Osteocyte (in vitro differentiated cells): ENCODE results near the gene ENAM. TPM values are rescaled to one million over a fixed set of nuclear protein-coding genes. Genes with fewer than 3 reads are reported as not detected.

ENCODE experiments used
- DNase-seq: peaks from one replicate; pipeline ENCODE4 v3.0.0; 2021; ENCODE audit warnings: mixed read lengths; ENCODE audit not compliant: unreplicated experiment; ENCODE audit errors: extremely low spot score
- H3K27ac Mint-ChIP-seq: one replicate; pipeline ENCODE4 v1.8.0; 2021; ENCODE audit warnings: mild to moderate bottlenecking, mixed read lengths; ENCODE audit not compliant: unreplicated experiment
- H3K27me3 Mint-ChIP-seq: one replicate; pipeline ENCODE4 v1.8.0; 2021; ENCODE audit warnings: mixed read lengths; ENCODE audit not compliant: unreplicated experiment
- H3K36me3 Mint-ChIP-seq: one replicate; pipeline ENCODE4 v1.8.0; 2021; ENCODE audit warnings: mixed read lengths; ENCODE audit not compliant: unreplicated experiment
- H3K4me1 Mint-ChIP-seq: one replicate; pipeline ENCODE4 v1.8.0; 2021; ENCODE audit warnings: mixed read lengths; ENCODE audit not compliant: unreplicated experiment
- H3K4me3 Mint-ChIP-seq: one replicate; pipeline ENCODE4 v1.8.0; 2021; ENCODE audit warnings: mild to moderate bottlenecking, moderate library complexity, mixed read lengths; ENCODE audit not compliant: unreplicated experiment
- H3K9me3 Mint-ChIP-seq: one replicate; pipeline ENCODE4 v1.8.0; 2021; ENCODE audit warnings: mixed read lengths; ENCODE audit not compliant: unreplicated experiment
- total RNA-seq: library from RNA; stranded (reverse); gene quantifications from 2 replicates; pipeline ENCODE4 v1.2.1, GENCODE V29; 2021
- TF ChIP-seq, protein P1 (sequence below): fragments of 200-600 bp; sonication (generic); IDR thresholded peaks from 2 replicates; pipeline ENCODE4 v1.5.0; 2021; ENCODE audit warnings: antibody characterized with exemption, mild to moderate bottlenecking, moderate library complexity

Gene ENAM
- total RNA-seq, 1 donor from 2014 or later, result not detected

DNA sequence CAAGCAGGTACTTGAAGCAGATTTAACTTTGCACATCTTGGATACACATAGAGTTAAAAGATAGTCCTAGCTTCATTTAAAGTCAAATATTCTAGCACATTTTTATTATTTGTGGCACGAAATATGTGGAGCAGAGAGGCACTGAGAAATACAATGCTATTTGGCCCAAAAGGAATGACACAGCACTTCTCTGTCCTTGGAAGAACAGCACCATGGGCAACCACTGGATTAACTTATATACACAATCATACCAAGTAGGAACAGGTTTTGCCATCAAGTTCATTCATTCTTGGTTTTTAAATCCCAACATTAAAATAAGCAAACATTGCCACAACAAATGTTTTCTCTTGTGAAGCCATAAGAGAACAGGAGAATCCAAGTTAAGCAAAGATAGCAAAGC, 924 bp upstream of the ENAM start:
- TF ChIP-seq, protein P1, sequence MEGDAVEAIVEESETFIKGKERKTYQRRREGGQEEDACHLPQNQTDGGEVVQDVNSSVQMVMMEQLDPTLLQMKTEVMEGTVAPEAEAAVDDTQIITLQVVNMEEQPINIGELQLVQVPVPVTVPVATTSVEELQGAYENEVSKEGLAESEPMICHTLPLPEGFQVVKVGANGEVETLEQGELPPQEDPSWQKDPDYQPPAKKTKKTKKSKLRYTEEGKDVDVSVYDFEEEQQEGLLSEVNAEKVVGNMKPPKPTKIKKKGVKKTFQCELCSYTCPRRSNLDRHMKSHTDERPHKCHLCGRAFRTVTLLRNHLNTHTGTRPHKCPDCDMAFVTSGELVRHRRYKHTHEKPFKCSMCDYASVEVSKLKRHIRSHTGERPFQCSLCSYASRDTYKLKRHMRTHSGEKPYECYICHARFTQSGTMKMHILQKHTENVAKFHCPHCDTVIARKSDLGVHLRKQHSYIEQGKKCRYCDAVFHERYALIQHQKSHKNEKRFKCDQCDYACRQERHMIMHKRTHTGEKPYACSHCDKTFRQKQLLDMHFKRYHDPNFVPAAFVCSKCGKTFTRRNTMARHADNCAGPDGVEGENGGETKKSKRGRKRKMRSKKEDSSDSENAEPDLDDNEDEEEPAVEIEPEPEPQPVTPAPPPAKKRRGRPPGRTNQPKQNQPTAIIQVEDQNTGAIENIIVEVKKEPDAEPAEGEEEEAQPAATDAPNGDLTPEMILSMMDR, result no peak
- Mint-ChIP-seq H3K9me3 (no peaks in the 10 kb centered on the region), H3K4me3 (no peak overlapping the region), H3K27ac (no peak overlapping the region), H3K4me1 (peaks cover 10% of the 10 kb centered on the region), H3K27me3 (no peaks in the 10 kb centered on the region), H3K36me3 (no peaks in the 10 kb centered on the region)
- DNase-seq, result no peak

DNA sequence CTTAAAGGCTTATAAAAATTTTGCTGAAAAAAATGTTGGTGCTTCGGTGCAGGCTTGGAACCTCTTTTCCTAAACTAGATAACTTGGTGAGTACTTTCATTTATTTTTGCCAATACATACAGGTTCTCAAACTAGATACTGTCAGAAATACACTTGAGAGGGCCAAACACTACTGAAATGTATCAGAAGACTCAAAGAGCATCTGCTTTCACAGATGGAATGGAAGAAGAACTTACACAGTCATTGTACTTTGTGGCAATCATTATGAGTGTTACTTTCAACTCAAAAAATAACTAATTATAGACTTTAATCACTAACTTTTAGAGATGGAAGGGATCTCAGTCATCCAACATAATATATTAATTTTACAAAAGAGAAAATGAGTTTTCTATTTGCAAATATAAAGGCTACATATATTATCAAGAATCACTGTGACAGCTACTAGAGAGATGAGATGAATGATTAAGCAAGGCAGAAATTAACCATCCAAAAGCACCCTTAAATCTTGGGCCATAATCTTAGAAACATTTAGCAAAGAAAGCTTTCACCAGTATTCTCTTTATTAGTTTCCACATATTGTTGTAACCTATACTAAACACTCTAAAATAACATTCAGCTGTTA, 1.0 kb downstream of the ENAM start:
- Mint-ChIP-seq H3K36me3 (no peaks in the 10 kb centered on the region), H3K4me1 (peaks cover 10% of the 10 kb centered on the region), H3K27me3 (no peaks in the 10 kb centered on the region), H3K4me3 (no peak overlapping the region), H3K27ac (no peak overlapping the region), H3K9me3 (no peaks in the 10 kb centered on the region)
- no peak for DNase-seq
- TF ChIP-seq, protein P1, result no peak

DNA sequence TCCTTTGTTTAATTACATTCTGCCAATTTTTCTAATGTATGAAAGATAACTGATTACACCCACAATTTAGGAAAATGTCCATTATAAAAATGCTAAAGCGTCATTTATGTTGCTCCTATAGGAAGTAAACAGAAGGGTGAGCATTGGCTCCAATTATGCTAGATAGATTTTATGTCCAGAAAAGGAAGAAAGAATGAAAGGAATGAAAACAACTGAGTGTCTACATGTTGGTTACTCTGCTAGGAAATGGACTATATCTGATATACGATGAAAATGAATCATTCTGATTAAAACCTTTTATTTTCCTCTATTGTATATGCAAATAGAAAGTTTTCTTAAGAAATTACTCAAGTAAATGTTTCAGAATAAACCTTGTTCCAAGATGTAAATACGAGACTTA, 1.6 kb downstream of the ENAM start:
- H3K9me3 Mint-ChIP-seq, result no peaks in the 10 kb centered on the region

GRCh38 chr4:70632028-70632427, 3.5 kb downstream of the ENAM start:
- Mint-ChIP-seq H3K4me1 (peaks cover 10% of the 10 kb centered on the region), H3K27ac (no peak overlapping the region), H3K36me3 (no peaks in the 10 kb centered on the region), H3K9me3 (no peaks in the 10 kb centered on the region), H3K4me3 (no peak overlapping the region), H3K27me3 (no peaks in the 10 kb centered on the region)
- TF ChIP-seq, protein P1, result no peak
- DNase-seq, result no peak

More for the DNA sequence above, 1.6 kb downstream of the ENAM start:
- Mint-ChIP-seq H3K36me3 (no peaks in the 10 kb centered on the region), H3K27ac (no peak overlapping the region), H3K27me3 (no peaks in the 10 kb centered on the region), H3K4me3 (no peak overlapping the region), H3K4me1 (peaks cover 10% of the 10 kb centered on the region)
- DNase-seq, result no peak
- TF ChIP-seq, protein P1, result no peak

- no peak overlapping the region for H3K27ac Mint-ChIP-seq
- H3K4me1 Mint-ChIP-seq, result peaks cover 10% of the 10 kb centered on the region
- H3K36me3 Mint-ChIP-seq, result no peaks in the 10 kb centered on the region
- no peak for DNase-seq
- no peaks in the 10 kb centered on the region for H3K9me3 Mint-ChIP-seq
- no peaks in the 10 kb centered on the region for H3K27me3 Mint-ChIP-seq
- no peak overlapping the region for H3K4me3 Mint-ChIP-seq
- TF ChIP-seq, protein P1, result no peak
Measured at GRCh38 chr4:70634482-70634881, 5.9 kb downstream of the ENAM start.
